ENCODE results near the gene ACLY. TPM values are rescaled to one million over a fixed set of nuclear protein-coding genes. Genes with fewer than 3 reads are reported as not detected.

Gene ACLY
- polyA plus RNA-seq, 2 of the 4 experiments (the other 2 are of a cell fraction): 355 to 376 TPM

- 35% methylated on average over 33 of the region's 39 CpGs for WGBS (ENCODE audit: missing lambda C conversion rate)
- CTCF ChIA-PET: interaction anchor here (0.9 to 29.5 kb wide), 8 partner anchors 8 to 439 kb away, joined by 3 to 378 read pairs (median 12); partner anchors contain the start of genes DHX58, DNAJC7, HSPB9 and KAT2A
- FAIRE-seq (no peak), ATAC-seq (peak; percentile 8 to 21), DNase-seq (ENCODE audit: low read depth in 1 of 2, low spot score in 1 of 2) (no peak)
- POLR2A ChIA-PET: interaction anchor here (0.7 to 2.3 kb wide), 13 partner anchors 8 to 190 kb away, joined by 3 to 27 read pairs (median 4); partner anchors contain the start of genes DNAJC7, KAT2A, NKIRAS2 and ODAD4
- Histone ChIP-seq H3K27ac (peak overlapping the region; percentile 75 to 96), H3K9me3 (no peaks in the 10 kb centered on the region), H3K4me2 (peak overlapping the region; percentile 84), H3K4me1 (peaks cover 12% of the 10 kb centered on the region; the same call in 2 of the 3 replicates), H3K4me3 (peak overlapping the region; percentile 79)
- peak; percentile 70; the same call in 1 of the 2 replicates for TF ChIP-seq POLR2AphosphoS2 (conservative IDR thresholded peaks at IDR 0.05; ENCODE audit: low read length)
- peak; percentile 76 for TF ChIP-seq ZFP36 (IDR thresholded peaks at IDR 0.05; ENCODE audit: borderline replicate concordance, partially characterized antibody)
- no peak for TF ChIP-seq CBX8 (IDR thresholded peaks at IDR 0.05)
- TF ChIP-seq BHLHE40 (IDR thresholded peaks at IDR 0.05; ENCODE audit: low read depth, low read length): no peak
Measured at GRCh38 chr17:41967141-41967920, 48.6 kb upstream of the ACLY start.

GRCh38 chr17:41966463-41967140 lies 47.9 kb upstream of the ACLY start, which contains the start of gene CNP:
Gene CNP (plus strand): TSS chr17:41966795. CDS start chr17:41966885, 90 bp downstream.
- H3K9me3 ChIP-seq: no peaks in the 10 kb centered on the region
- peak within 1 kb of the TSS; percentile 75 to 96 for H3K27ac ChIP-seq
- ATAC-seq (peak; percentile 69 to 85), DNase-seq (ENCODE audit: low read depth in 1 of 2, low spot score in 1 of 2) (peak; percentile 92 to 95), FAIRE-seq (no peak)
- ChIA-PET CTCF (interaction anchor here (0.9 to 29.5 kb wide), 11 partner anchors 8 to 163 kb away, joined by 3 to 378 read pairs (median 104); partner anchors contain the start of genes ACLY, DHX58, DNAJC7 and HSPB9), POLR2A (interaction anchor here (0.6 to 2.3 kb wide), 16 partner anchors 9 to 423 kb away, joined by 3 to 27 read pairs (median 4); partner anchors contain the start of genes DNAJC7, KAT2A, NKIRAS2 and ODAD4)
- H3K4me1 ChIP-seq: peaks cover 12% of the 10 kb centered on the region; the same call in 2 of the 3 replicates
- peak within 1 kb of the TSS; percentile 79 for H3K4me3 ChIP-seq
- peak within 1 kb of the TSS; percentile 84 for H3K4me2 ChIP-seq
- 1% methylated on average over 37 of the region's 71 CpGs for WGBS (ENCODE audit: missing lambda C conversion rate)
- TF ChIP-seq GATA3 (IDR thresholded peaks at IDR 0.05; ENCODE audit: borderline replicate concordance): peak; percentile 27; the same call in 1 of the 2 replicates
- no peak for TF ChIP-seq NPAS2 (CRISPR knock-in tag; IDR thresholded peaks at IDR 0.05; ENCODE audit: borderline replicate concordance)
- TF ChIP-seq CTCF (IDR thresholded peaks at IDR 0.05): no peak
- TF ChIP-seq RNF2 (IDR thresholded peaks at IDR 0.05; ENCODE audit: borderline replicate concordance, low read depth): no peak; the same call in 1 of the 2 replicates
- TF ChIP-seq, protein P1, sequence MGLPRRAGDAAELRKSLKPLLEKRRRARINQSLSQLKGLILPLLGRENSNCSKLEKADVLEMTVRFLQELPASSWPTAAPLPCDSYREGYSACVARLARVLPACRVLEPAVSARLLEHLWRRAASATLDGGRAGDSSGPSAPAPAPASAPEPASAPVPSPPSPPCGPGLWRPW (IDR thresholded peaks at IDR 0.05): no peak
- TF ChIP-seq CHD4 (IDR thresholded peaks at IDR 0.05; ENCODE audit: borderline replicate concordance): no peak
- peak; percentile 84 for TF ChIP-seq POLR2A (IDR thresholded peaks at IDR 0.05; ENCODE audit: low read length)
- TF ChIP-seq, protein P2, sequence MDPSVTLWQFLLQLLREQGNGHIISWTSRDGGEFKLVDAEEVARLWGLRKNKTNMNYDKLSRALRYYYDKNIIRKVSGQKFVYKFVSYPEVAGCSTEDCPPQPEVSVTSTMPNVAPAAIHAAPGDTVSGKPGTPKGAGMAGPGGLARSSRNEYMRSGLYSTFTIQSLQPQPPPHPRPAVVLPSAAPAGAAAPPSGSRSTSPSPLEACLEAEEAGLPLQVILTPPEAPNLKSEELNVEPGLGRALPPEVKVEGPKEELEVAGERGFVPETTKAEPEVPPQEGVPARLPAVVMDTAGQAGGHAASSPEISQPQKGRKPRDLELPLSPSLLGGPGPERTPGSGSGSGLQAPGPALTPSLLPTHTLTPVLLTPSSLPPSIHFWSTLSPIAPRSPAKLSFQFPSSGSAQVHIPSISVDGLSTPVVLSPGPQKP (IDR thresholded peaks at IDR 0.05; ENCODE audit: low read depth, low read length): no peak
- no peak for TF ChIP-seq KDM1A (IDR thresholded peaks at IDR 0.05; ENCODE audit: low read depth)
- TF ChIP-seq JUN (IDR thresholded peaks at IDR 0.05): peak; percentile 83 to 87; a peak in 4 of 5 replicates
- TF ChIP-seq TFCP2L1 (CRISPR knock-in tag; IDR thresholded peaks at IDR 0.05): peak; percentile 84; the same call in 1 of the 2 replicates
- TF ChIP-seq HOXB13 (CRISPR knock-in tag; IDR thresholded peaks at IDR 0.05; ENCODE audit: low read depth): no peak; the same call in 1 of the 2 replicates
- peak; percentile 95 for TF ChIP-seq CHD2 (IDR thresholded peaks at IDR 0.05; ENCODE audit: low read length, partially characterized antibody)
- TF ChIP-seq TP53 (CRISPR knock-in tag; IDR thresholded peaks at IDR 0.05): no peak
- TF ChIP-seq FOXS1 (CRISPR knock-in tag; IDR thresholded peaks at IDR 0.05): no peak
- TF ChIP-seq FOSL2 (IDR thresholded peaks at IDR 0.05): no peak
- no peak for TF ChIP-seq FOSL2 (CRISPR knock-in tag; IDR thresholded peaks at IDR 0.05)
- no peak for TF ChIP-seq ZC3H11A (IDR thresholded peaks at IDR 0.05)
- no peak for TF ChIP-seq JUNB (IDR thresholded peaks at IDR 0.05)
- no peak for TF ChIP-seq SMC3 (IDR thresholded peaks at IDR 0.05)
- no peak for TF ChIP-seq HDAC2 (IDR thresholded peaks at IDR 0.05)
- TF ChIP-seq HEYL (CRISPR knock-in tag; IDR thresholded peaks at IDR 0.05): no peak
- TF ChIP-seq MAFK (IDR thresholded peaks at IDR 0.05; ENCODE audit: partially characterized antibody): no peak
- TF ChIP-seq RARB (CRISPR knock-in tag; IDR thresholded peaks at IDR 0.05): no peak
- no peak for TF ChIP-seq ZFP36 (IDR thresholded peaks at IDR 0.05; ENCODE audit: borderline replicate concordance, partially characterized antibody)
- TF ChIP-seq, protein P3, sequence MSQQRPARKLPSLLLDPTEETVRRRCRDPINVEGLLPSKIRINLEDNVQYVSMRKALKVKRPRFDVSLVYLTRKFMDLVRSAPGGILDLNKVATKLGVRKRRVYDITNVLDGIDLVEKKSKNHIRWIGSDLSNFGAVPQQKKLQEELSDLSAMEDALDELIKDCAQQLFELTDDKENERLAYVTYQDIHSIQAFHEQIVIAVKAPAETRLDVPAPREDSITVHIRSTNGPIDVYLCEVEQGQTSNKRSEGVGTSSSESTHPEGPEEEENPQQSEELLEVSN (IDR thresholded peaks at IDR 0.05; ENCODE audit: borderline replicate concordance, low read depth): peak; percentile 89
- no peak for TF ChIP-seq RAD21 (conservative IDR thresholded peaks at IDR 0.05 in 1 of 2, IDR thresholded peaks at IDR 0.05 in 1 of 2)
- TF ChIP-seq RFX5 (IDR thresholded peaks at IDR 0.05): no peak
- TF ChIP-seq ZNF302 (CRISPR knock-in tag; IDR thresholded peaks at IDR 0.05): no peak
- no peak for TF ChIP-seq ESRRA (IDR thresholded peaks at IDR 0.05; ENCODE audit: borderline replicate concordance, low read length)
- TF ChIP-seq HOXB5 (CRISPR knock-in tag; IDR thresholded peaks at IDR 0.05): 0 out of 2 replicates have a peak, but pooled peaks have one; percentile 26
